Measurements from ENCODE around the gene NUDCD3. TPM values are rescaled to one million over a fixed set of nuclear protein-coding genes. Genes with fewer than 3 reads are reported as not detected.

NUDCD3 gene
- total RNA-seq, 1 donor, result 54.3 TPM

DNA sequence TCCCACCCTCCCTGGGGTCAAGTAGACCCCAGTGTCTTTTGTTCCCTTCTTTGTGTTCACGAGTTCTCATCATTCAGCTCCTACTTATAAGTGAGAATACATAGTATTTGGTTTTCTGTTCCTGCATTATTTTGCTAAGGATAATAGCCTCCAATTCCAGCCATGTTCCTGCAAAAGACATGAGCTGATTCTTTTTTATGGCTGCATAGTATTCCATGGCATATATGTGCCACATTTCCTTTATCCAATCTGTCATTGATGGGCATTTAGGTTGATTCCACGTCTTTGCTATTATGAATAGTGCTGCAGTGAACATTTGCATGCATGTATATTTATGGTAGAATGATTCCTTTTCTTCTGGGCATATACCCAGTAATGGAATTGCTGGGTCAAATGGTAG is 136.8 kb downstream of the NUDCD3 start:
- no peak overlapping the region for H2AFZ ChIP-seq (ENCODE audit: low read length)
- no peaks in the 10 kb centered on the region for H3K9me3 ChIP-seq (ENCODE audit: low read depth, low read length)
- TF ChIP-seq, protein P1, sequence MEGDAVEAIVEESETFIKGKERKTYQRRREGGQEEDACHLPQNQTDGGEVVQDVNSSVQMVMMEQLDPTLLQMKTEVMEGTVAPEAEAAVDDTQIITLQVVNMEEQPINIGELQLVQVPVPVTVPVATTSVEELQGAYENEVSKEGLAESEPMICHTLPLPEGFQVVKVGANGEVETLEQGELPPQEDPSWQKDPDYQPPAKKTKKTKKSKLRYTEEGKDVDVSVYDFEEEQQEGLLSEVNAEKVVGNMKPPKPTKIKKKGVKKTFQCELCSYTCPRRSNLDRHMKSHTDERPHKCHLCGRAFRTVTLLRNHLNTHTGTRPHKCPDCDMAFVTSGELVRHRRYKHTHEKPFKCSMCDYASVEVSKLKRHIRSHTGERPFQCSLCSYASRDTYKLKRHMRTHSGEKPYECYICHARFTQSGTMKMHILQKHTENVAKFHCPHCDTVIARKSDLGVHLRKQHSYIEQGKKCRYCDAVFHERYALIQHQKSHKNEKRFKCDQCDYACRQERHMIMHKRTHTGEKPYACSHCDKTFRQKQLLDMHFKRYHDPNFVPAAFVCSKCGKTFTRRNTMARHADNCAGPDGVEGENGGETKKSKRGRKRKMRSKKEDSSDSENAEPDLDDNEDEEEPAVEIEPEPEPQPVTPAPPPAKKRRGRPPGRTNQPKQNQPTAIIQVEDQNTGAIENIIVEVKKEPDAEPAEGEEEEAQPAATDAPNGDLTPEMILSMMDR (IDR thresholded peaks at IDR 0.05; ENCODE audit: extremely low read depth, low read depth, low read length), result no peak
- H3K36me3 ChIP-seq (ENCODE audit: insufficient read depth, low read length), result no peaks in the 10 kb centered on the region
- H3K4me3 ChIP-seq (ENCODE audit: insufficient read depth, low read length), result no peak overlapping the region
- no peaks in the 10 kb centered on the region for H3K27me3 ChIP-seq (ENCODE audit: insufficient read depth, low read length)
- no peak overlapping the region for H3K4me2 ChIP-seq (ENCODE audit: insufficient read depth, low read length)
- DNase-seq (ENCODE audit: insufficient read length, low spot score, missing footprints), result no peak
- no peaks in the 10 kb centered on the region for H4K20me1 ChIP-seq (ENCODE audit: insufficient read depth, low read length)
- no peak overlapping the region for H3K27ac ChIP-seq (ENCODE audit: low read depth, low read length)
- H3K4me1 ChIP-seq (ENCODE audit: insufficient read depth, low read length), result no peaks in the 10 kb centered on the region
- H3K79me2 ChIP-seq (ENCODE audit: insufficient read depth, low read length), result no peaks in the 10 kb centered on the region

DNA sequence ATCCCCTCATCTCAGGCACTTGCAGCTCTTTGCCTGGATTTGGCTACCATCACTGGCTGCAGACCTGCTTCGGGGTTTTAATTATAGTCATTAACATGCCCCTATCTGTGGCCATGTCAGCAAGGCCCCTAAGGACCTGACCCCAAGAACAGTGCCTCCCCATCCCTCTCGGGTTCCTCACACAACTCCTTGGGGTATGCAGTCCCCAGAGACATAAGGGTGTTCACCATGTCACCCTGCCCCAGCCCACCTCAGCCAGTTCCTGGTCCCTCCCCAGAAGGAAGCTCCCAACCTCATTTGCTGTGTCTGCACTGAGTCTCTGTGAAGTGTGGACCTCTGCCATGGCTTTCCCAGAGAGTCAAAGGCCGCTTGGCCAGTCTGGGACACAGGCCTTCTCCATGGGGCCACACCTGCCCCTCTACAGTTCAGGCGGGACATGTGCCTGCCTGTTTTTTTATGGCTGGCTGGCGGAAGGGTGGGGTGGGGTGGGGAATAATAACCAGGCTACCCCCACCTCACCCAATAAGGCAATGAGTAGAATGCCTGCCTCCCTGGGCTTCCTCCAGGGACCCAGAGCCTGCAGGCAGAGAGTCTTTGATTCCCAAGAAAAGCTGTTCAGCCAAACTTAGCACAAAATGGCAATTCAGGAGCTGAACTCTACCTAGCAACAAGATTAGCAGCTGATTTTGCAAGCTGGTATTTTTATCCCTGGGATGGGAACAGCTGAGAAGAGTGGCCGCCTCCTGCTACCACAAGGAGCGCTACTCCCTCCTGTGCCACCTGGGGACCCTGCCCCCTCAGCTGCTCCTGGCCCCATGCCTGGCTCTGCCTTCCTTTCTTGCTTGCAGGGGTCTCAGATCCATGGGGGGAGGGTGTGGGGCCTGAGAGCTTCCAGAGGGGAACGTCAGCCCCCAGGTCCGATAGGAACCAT is 141.3 kb downstream of the NUDCD3 start:
- no peak overlapping the region for H2AFZ ChIP-seq (ENCODE audit: low read length)

DNA sequence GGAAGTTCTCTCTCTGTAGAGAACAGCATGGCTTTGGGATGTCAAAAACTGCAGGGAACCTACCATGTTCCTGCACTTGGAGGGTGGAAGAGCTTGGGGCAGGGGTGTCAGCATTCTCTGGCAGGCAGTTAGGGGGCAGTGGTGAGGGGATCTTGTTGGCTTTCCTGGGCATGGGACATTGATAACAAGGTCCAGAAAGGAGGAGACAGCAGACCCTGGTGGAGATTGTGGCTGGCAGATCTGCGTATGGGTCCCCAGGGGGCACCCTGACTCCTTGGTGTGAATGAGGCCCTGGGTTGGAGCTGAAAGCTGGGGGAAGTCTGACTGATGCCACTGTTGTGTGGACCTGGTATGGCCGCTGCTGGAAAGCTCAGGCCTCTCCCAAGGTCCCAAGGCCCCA is 142.2 kb downstream of the NUDCD3 start:
- no peak overlapping the region for H2AFZ ChIP-seq (ENCODE audit: low read length)
- TF ChIP-seq, protein P1 (IDR thresholded peaks at IDR 0.05; ENCODE audit: extremely low read depth, low read depth, low read length), result peak; percentile 55
- no peak for DNase-seq (ENCODE audit: insufficient read length, low spot score, missing footprints)
- no peak overlapping the region for H3K4me2 ChIP-seq (ENCODE audit: insufficient read depth, low read length)
- H3K36me3 ChIP-seq (ENCODE audit: insufficient read depth, low read length), result no peaks in the 10 kb centered on the region
- no peaks in the 10 kb centered on the region for H3K9me3 ChIP-seq (ENCODE audit: low read depth, low read length)
- H3K27ac ChIP-seq (ENCODE audit: low read depth, low read length), result no peak overlapping the region
- no peaks in the 10 kb centered on the region for H3K4me1 ChIP-seq (ENCODE audit: insufficient read depth, low read length)
- H4K20me1 ChIP-seq (ENCODE audit: insufficient read depth, low read length), result no peaks in the 10 kb centered on the region
- peaks cover 14% of the 10 kb centered on the region for H3K27me3 ChIP-seq (ENCODE audit: insufficient read depth, low read length)
- H3K4me3 ChIP-seq (ENCODE audit: insufficient read depth, low read length), result no peak overlapping the region
- H3K79me2 ChIP-seq (ENCODE audit: insufficient read depth, low read length), result no peaks in the 10 kb centered on the region

More for the DNA sequence above, 141.3 kb downstream of the NUDCD3 start:
- H3K27ac ChIP-seq (ENCODE audit: low read depth, low read length), result no peak overlapping the region
- H4K20me1 ChIP-seq (ENCODE audit: insufficient read depth, low read length), result no peaks in the 10 kb centered on the region
- no peak for DNase-seq (ENCODE audit: insufficient read length, low spot score, missing footprints)
- H3K4me1 ChIP-seq (ENCODE audit: insufficient read depth, low read length), result no peaks in the 10 kb centered on the region
- no peak overlapping the region for H3K4me3 ChIP-seq (ENCODE audit: insufficient read depth, low read length)
- H3K9me3 ChIP-seq (ENCODE audit: low read depth, low read length), result no peaks in the 10 kb centered on the region
- no peaks in the 10 kb centered on the region for H3K79me2 ChIP-seq (ENCODE audit: insufficient read depth, low read length)
- peaks cover 14% of the 10 kb centered on the region for H3K27me3 ChIP-seq (ENCODE audit: insufficient read depth, low read length)
- TF ChIP-seq, protein P1 (IDR thresholded peaks at IDR 0.05; ENCODE audit: extremely low read depth, low read depth, low read length), result no peak
- H3K36me3 ChIP-seq (ENCODE audit: insufficient read depth, low read length), result no peaks in the 10 kb centered on the region
- H3K4me2 ChIP-seq (ENCODE audit: insufficient read depth, low read length), result no peak overlapping the region

DNA sequence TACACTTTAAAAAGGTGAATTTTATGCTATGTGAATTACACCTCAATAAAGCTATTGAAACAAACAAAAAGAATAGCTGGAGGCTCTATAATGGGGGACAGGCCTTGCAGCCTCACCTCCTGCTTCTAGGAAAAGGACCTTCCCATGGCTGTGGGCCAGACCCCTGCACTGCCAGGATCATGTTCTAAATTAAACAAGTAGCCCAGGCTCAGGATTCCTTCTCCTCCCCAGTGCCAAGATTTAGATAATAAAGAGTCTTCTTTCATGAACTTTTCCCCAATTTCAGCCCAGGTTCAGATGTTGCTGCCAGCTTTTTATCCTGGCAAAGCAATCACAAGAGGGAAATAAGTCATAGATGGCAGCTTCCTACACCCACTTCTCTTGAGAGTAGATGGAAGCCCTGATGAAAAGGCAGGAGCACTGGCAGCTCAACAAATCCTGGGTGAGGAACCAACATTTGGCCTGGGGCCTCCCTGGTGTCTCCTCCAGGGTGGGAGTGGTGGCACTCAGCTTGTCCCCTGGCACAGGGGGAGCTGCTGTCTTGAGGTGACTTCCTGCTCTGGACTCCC is 142.8 kb downstream of the NUDCD3 start:
- no peaks in the 10 kb centered on the region for H3K36me3 ChIP-seq (ENCODE audit: insufficient read depth, low read length)
- TF ChIP-seq, protein P1 (IDR thresholded peaks at IDR 0.05; ENCODE audit: extremely low read depth, low read depth, low read length), result no peak
- H3K27ac ChIP-seq (ENCODE audit: low read depth, low read length), result no peak overlapping the region
- no peak overlapping the region for H2AFZ ChIP-seq (ENCODE audit: low read length)
- H3K4me1 ChIP-seq (ENCODE audit: insufficient read depth, low read length), result no peaks in the 10 kb centered on the region
- H3K79me2 ChIP-seq (ENCODE audit: insufficient read depth, low read length), result no peaks in the 10 kb centered on the region
- DNase-seq (ENCODE audit: insufficient read length, low spot score, missing footprints), result no peak
- H3K9me3 ChIP-seq (ENCODE audit: low read depth, low read length), result no peaks in the 10 kb centered on the region
- H3K27me3 ChIP-seq (ENCODE audit: insufficient read depth, low read length), result peaks cover 14% of the 10 kb centered on the region
- no peaks in the 10 kb centered on the region for H4K20me1 ChIP-seq (ENCODE audit: insufficient read depth, low read length)
- no peak overlapping the region for H3K4me2 ChIP-seq (ENCODE audit: insufficient read depth, low read length)
- H3K4me3 ChIP-seq (ENCODE audit: insufficient read depth, low read length), result no peak overlapping the region
